NT2/D1 (cell line): ENCODE data around the gene RASA4B.
"Not testable (repeated sequence)": the region's sequence is repeated elsewhere in the genome, so short reads cannot be mapped to it uniquely, and the experiment has no call there.

Experiments
- DNase-seq: peaks from one replicate; pipeline ENCODE4 v3.0.0-alpha.2; 2011; ENCODE audit warnings: low read depth, low spot score
- H3K27me3 ChIP-seq: 2 replicates; pipeline ENCODE4 v1.6.0; 2011; ENCODE audit warnings: mild to moderate bottlenecking; ENCODE audit not compliant: insufficient read length, insufficient read depth
- H3K36me3 ChIP-seq: 2 replicates; pipeline ENCODE4 v1.6.1; 2011; ENCODE audit warnings: mild to moderate bottlenecking, low read length, mixed read lengths; ENCODE audit not compliant: insufficient read depth, insufficient read length
- H3K4me1 ChIP-seq: 2 replicates; pipeline ENCODE4 v1.5.1; 2011; ENCODE audit not compliant: insufficient read depth, insufficient read length
- H3K4me3 ChIP-seq: 2 replicates; pipeline ENCODE4 v1.5.1; 2011; ENCODE audit warnings: low read depth; ENCODE audit not compliant: insufficient read length
- H3K9ac ChIP-seq: 2 replicates; pipeline ENCODE4 v1.6.0; 2011; ENCODE audit warnings: low read depth; ENCODE audit not compliant: insufficient read length
- H3K9me3 ChIP-seq: 2 replicates; pipeline ENCODE4 v1.5.1; 2011; ENCODE audit warnings: mild to moderate bottlenecking, low read length; ENCODE audit not compliant: insufficient read depth
- SUZ12 ChIP-seq: IDR thresholded peaks from 2 replicates; pipeline ENCODE4 v1.6.1; 2011; ENCODE audit not compliant: insufficient read length, insufficient read depth; ENCODE audit errors: extremely low read depth
- YY1 ChIP-seq: IDR thresholded peaks from 2 replicates; pipeline ENCODE4 v1.6.1; 2011; ENCODE audit not compliant: insufficient read length, insufficient read depth
- ZNF274 ChIP-seq: IDR thresholded peaks from 2 replicates; pipeline ENCODE4 v1.6.1; 2011; ENCODE audit warnings: mild to moderate bottlenecking, low read depth, low read length

RASA4B gene

GRCh38 chr7:102464577-102465280 is 52.8 kb downstream of the RASA4B start, which contains the start of the genes ALKBH4 and LRWD1:
TSS of gene ALKBH4 (minus strand) at chr7:102464863. CDS start at chr7:102464836, 27 bp downstream.
TSS of gene LRWD1 (plus strand) at chr7:102464984. CDS start at chr7:102465081, 97 bp downstream.
- Histone ChIP-seq H3K27me3 (no peaks in the 10 kb centered on the region), H3K4me3 (peak within 1 kb of the TSS; percentile 99), H3K9me3 (no peaks in the 10 kb centered on the region), H3K4me1 (peaks cover 2% of the 10 kb centered on the region), H3K9ac (peak within 1 kb of the TSS; percentile 98), H3K36me3 (peaks cover 37% of the 10 kb centered on the region)
- TF ChIP-seq YY1 (peak; percentile 43), ZNF274 (no peak), SUZ12 (no peak)
- DNase-seq, result peak; percentile 81

GRCh38 chr7:102463841-102464576 is 53.6 kb downstream of the RASA4B start:
- Histone ChIP-seq H3K4me1 (peaks cover 2% of the 10 kb centered on the region), H3K36me3 (peaks cover 40% of the 10 kb centered on the region), H3K9ac (peak overlapping the region; percentile 98), H3K9me3 (no peaks in the 10 kb centered on the region), H3K4me3 (peak overlapping the region; percentile 99), H3K27me3 (no peaks in the 10 kb centered on the region)
- no peak for TF ChIP-seq ZNF274
- TF ChIP-seq YY1, result no peak
- no peak for TF ChIP-seq SUZ12
- DNase-seq, result no peak

GRCh38 chr7:102460467-102460866 is 57.1 kb downstream of the RASA4B start:
- TF ChIP-seq ZNF274 (no peak), YY1 (no peak), SUZ12 (no peak)
- H3K4me3 ChIP-seq, result no peak overlapping the region
- H3K9me3 ChIP-seq, result no peaks in the 10 kb centered on the region
- peaks cover 37% of the 10 kb centered on the region for H3K36me3 ChIP-seq
- H3K9ac ChIP-seq, result no peak overlapping the region
- no peaks in the 10 kb centered on the region for H3K27me3 ChIP-seq
- no peak for DNase-seq
- no peaks in the 10 kb centered on the region for H3K4me1 ChIP-seq

- DNase-seq, result no peak
- Histone ChIP-seq H3K36me3 (peaks cover 37% of the 10 kb centered on the region), H3K9me3 (no peaks in the 10 kb centered on the region), H3K4me1 (no peaks in the 10 kb centered on the region), H3K27me3 (no peaks in the 10 kb centered on the region), H3K9ac (no peak overlapping the region), H3K4me3 (no peak overlapping the region)
- no peak for TF ChIP-seq ZNF274
- TF ChIP-seq YY1, result no peak
- TF ChIP-seq SUZ12, result no peak
Measured at GRCh38 chr7:102459221-102459844, 58.2 kb downstream of the RASA4B start.

DNA sequence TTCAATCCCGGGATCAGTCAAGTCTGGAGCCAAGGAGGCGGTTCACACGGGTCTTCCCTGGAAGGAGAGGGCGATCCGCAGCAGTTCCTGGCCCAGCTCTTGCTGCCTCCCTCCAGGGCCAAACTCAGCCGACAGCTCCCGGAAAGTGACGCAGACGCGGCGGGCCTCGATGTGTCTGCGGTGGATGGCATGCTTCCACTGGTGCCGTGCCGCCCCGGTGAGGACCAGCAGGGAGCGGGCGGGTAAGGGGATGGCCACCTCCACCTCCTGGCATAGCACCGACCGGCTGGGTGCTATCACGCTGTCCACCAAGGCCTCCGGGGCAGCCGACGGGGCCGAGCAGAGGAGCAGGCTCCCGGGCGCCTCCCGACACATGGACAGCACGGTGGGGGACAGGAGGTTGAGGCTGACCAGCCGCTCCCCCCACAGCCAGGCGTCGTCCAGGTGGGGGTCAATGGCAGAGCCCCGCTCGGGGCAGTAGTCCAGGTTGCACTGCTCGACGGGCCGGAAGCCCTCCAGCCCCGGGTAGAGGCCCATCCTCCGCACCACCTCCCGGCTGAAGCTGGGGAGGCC is 60.1 kb downstream of the RASA4B start:
- peaks cover 33% of the 10 kb centered on the region for H3K36me3 ChIP-seq
- no peaks in the 10 kb centered on the region for H3K27me3 ChIP-seq
- H3K9ac ChIP-seq, result no peak overlapping the region
- H3K4me1 ChIP-seq, result no peaks in the 10 kb centered on the region
- H3K4me3 ChIP-seq, result no peak overlapping the region
- TF ChIP-seq SUZ12 (no peak), ZNF274 (no peak), YY1 (no peak)
- no peak for DNase-seq
- H3K9me3 ChIP-seq, result no peaks in the 10 kb centered on the region

DNA sequence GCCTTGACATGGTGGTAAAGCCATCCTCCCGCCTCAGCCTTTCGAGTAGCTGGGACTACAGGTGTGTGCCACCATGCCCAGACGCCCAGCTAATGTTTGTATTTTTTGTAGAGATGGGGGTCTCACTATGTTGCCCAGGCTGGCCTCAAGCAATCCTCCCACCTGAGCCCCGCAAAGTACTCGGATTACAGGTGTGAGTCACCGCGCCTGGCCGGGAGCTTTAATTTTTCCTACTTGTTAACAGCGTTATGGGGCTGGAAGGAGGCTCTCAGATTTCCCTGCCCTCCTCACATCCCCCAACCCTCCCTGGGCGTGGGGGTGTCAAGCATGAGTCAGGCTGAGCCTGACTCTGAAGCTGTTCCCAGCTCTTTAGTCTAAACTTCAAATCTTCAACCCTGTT is 61.2 kb downstream of the RASA4B start:
- no peaks in the 10 kb centered on the region for H3K27me3 ChIP-seq
- no peak for TF ChIP-seq ZNF274
- TF ChIP-seq SUZ12, result no peak
- TF ChIP-seq YY1, result no peak
- DNase-seq, result no peak
- H3K4me1 ChIP-seq, result no peaks in the 10 kb centered on the region
- no peaks in the 10 kb centered on the region for H3K9me3 ChIP-seq
- H3K9ac ChIP-seq, result no peak overlapping the region
- H3K4me3 ChIP-seq, result no peak overlapping the region
- H3K36me3 ChIP-seq, result peaks cover 28% of the 10 kb centered on the region

- H3K4me3 ChIP-seq, result no peak overlapping the region
- H3K9me3 ChIP-seq, result no peaks in the 10 kb centered on the region
- H3K27me3 ChIP-seq, result no peaks in the 10 kb centered on the region
- peaks cover 28% of the 10 kb centered on the region for H3K36me3 ChIP-seq
- no peak overlapping the region for H3K9ac ChIP-seq
- no peak for DNase-seq
- no peaks in the 10 kb centered on the region for H3K4me1 ChIP-seq
- TF ChIP-seq SUZ12 (no peak), ZNF274 (no peak), YY1 (no peak)
Measured at GRCh38 chr7:102455596-102455995, 62.0 kb downstream of the RASA4B start.

DNA sequence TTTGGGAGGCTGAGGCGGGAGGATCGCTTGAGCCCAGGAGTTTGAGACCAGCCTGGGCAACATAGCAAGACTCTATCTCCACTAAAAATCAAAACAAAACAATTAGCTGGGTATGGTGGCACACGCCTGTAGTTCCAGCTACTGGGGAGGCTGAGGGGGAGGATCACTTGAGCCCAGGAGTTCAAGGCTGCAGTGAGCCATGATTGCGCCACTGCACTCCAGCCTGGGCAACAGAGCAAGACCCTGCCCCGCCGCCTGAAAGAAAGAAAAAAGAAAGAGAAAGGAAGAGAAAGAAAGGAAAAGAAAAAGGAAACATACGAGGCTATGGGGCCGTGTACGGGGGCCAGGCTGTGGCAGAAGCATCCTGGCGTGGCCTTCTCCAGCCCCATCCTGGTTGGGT is 62.6 kb downstream of the RASA4B start:
- not testable (repeated sequence) for H3K4me3 ChIP-seq, H3K9ac ChIP-seq, H3K9me3 ChIP-seq, DNase-seq, H3K4me1 ChIP-seq, H3K27me3 ChIP-seq
- H3K36me3 ChIP-seq, result peaks cover 28% of the 10 kb centered on the region
